GM12878 (cell line): ENCODE measurements around the gene IFIH1. TPM values are rescaled to one million over a fixed set of nuclear protein-coding genes. Genes with fewer than 3 reads are reported as not detected.

Experiments used
- ATAC-seq: fragments of 200-7000 bp; cut with Tn5 transposase; 3 replicates; pipeline ENCODE4 v1.9.1; 2020; ENCODE audit warnings: mild to moderate bottlenecking, moderate library complexity
- BruUV-seq: library from RNA; stranded (reverse); fragments of 400-500 nt; replicated peaks from 2 replicates; lab custom pipeline; 2021; lab: Mats Ljungman, UMichigan
- CTCF ChIA-PET: fragments of 300-600 bp; sonication (Branson Sonifier 250); formaldehyde crosslinking; extraction: SDS; loops from one replicate; lab custom pipeline; 2021; ENCODE audit warnings: inconsistent platforms; lab: Yijun Ruan, JAX
- POLR2A ChIA-PET: fragments of 350-600 bp; formaldehyde crosslinking; extraction: SDS; loops from one replicate; lab custom pipeline; 2021; ENCODE audit warnings: inconsistent platforms; lab: Charles Lee
- RAD21 ChIA-PET: fragments of 300-600 bp; sonication (Branson Sonifier 250); formaldehyde crosslinking; loops from one replicate; lab custom pipeline; 2023; ENCODE audit warnings: antibody characterized with exemption; ENCODE audit not compliant: unreplicated experiment; lab: Charles Lee
- SMC1A ChIA-PET: fragments of 300-600 bp; sonication (Branson Sonifier 250); formaldehyde crosslinking; loops from one replicate; lab custom pipeline; 2023; ENCODE audit not compliant: unreplicated experiment, uncharacterized antibody; lab: Charles Lee
- DNase-seq: peaks from one replicate; pipeline ENCODE4 v3.0.0-alpha.2; 2011; ENCODE audit warnings: low read depth, low spot score
- FAIRE-seq: peaks from 3 replicates; lab custom pipeline; 2011; peaks lifted over from hg19 to GRCh38; lab: Jason Lieb, UNC
- H2AFZ ChIP-seq: 2 replicates; pipeline ENCODE4 v1.6.0; 2011; ENCODE audit warnings: low read depth, low read length, control low read depth; ENCODE audit not compliant: control insufficient read depth
- H3K27ac ChIP-seq: 2 replicates; pipeline ENCODE4 v1.5.1; 2011; ENCODE audit warnings: control low read depth; ENCODE audit not compliant: control insufficient read depth, insufficient read depth
- H3K27me3 ChIP-seq, 2 experiments: replicated peaks in 1 of 2; 2 replicates each; pipeline versions ENCODE4 v1.6.0 to v1.6.1; 2011; ENCODE audit warnings: low read length in 1 of 2; ENCODE audit not compliant: control insufficient read depth in 2 of 2, insufficient read depth in 2 of 2
- H3K36me3 ChIP-seq, 2 experiments: 2 replicates each; pipeline ENCODE4 v1.5.1; 2011; ENCODE audit warnings: low read length in 1 of 2; ENCODE audit not compliant: control insufficient read depth in 2 of 2, insufficient read depth in 2 of 2
- H3K4me1 ChIP-seq: 2 replicates; pipeline ENCODE4 v1.6.1; 2011; ENCODE audit warnings: mild to moderate bottlenecking, low read length, moderate library complexity, mixed read lengths; ENCODE audit not compliant: control insufficient read depth, insufficient read depth
- H3K4me2 ChIP-seq: 2 replicates; pipeline ENCODE4 v1.6.0; 2011; ENCODE audit warnings: control low read depth; ENCODE audit not compliant: control insufficient read depth, insufficient read depth
- H3K4me3 ChIP-seq: fragments of 200-600 bp; sonication (generic); 2 replicates; pipeline ENCODE4 v1.5.1; 2016
- H3K79me2 ChIP-seq: 2 replicates; pipeline ENCODE4 v1.6.0; 2011; ENCODE audit warnings: low read length; ENCODE audit not compliant: control insufficient read depth, insufficient read depth
- H3K9ac ChIP-seq: 2 replicates; pipeline ENCODE4 v1.8.0; 2011; ENCODE audit warnings: low read length, control low read depth, mixed read lengths; ENCODE audit not compliant: control insufficient read depth, insufficient read depth
- H3K9me3 ChIP-seq: replicated peaks from 3 replicates; pipeline ENCODE4 v1.5.1; 2011; ENCODE audit warnings: mild to moderate bottlenecking, low read length; ENCODE audit not compliant: control insufficient read depth, insufficient read depth
- H4K20me1 ChIP-seq: 2 replicates; pipeline ENCODE4 v1.6.0; 2011; ENCODE audit not compliant: control insufficient read depth, insufficient read depth
- ASH2L ChIP-seq: fragments of 300-600, 200-600 bp; sonication (generic); IDR thresholded peaks from 2 replicates; pipeline ENCODE4 v1.6.1; 2017; ENCODE audit warnings: low read depth, mild to moderate bottlenecking, borderline replicate concordance
- CTCF ChIP-seq, 3 experiments: IDR thresholded peaks in 2 of 3; conservative IDR thresholded peaks in 1 of 3; 2 replicates each; pipeline ENCODE4 v1.5.1; 2011; ENCODE audit warnings: low read depth in 3 of 3, low read length in 3 of 3, mild to moderate bottlenecking in 3 of 3, control low read depth in 2 of 3, moderate library complexity in 2 of 3, inconsistent platforms in 1 of 3, mixed read lengths in 1 of 3; ENCODE audit not compliant: control insufficient read depth in 2 of 3, insufficient read depth in 1 of 3; ENCODE audit errors: extremely low read depth in 1 of 3
- EZH2 ChIP-seq: IDR thresholded peaks from 2 replicates; pipeline ENCODE4 v1.6.1; 2012; ENCODE audit warnings: low read depth, mild to moderate bottlenecking, control low read depth, inconsistent platforms, low read length, borderline replicate concordance; ENCODE audit not compliant: control insufficient read depth
- RAD21 ChIP-seq: IDR thresholded peaks from 2 replicates; pipeline ENCODE4 v1.6.1; 2011; ENCODE audit warnings: mild to moderate bottlenecking, low read depth, low read length, moderate library complexity; ENCODE audit not compliant: insufficient read depth
- SMC3 ChIP-seq: IDR thresholded peaks from 2 replicates; pipeline ENCODE4 v1.6.1; 2011; ENCODE audit warnings: low read length, improper control_type of control experiment, borderline replicate concordance
- ZNF384 ChIP-seq: IDR thresholded peaks from 2 replicates; pipeline ENCODE4 v1.6.1; 2012; ENCODE audit warnings: low read depth, mild to moderate bottlenecking, low read length, improper control_type of control experiment, borderline replicate concordance
- WGBS: methylation state at CpG from one replicate; pipeline ENCODE4 v1.1.6; 2016; ENCODE audit warnings: low lambda C conversion rate; ENCODE audit not compliant: insufficient replicate concordance, insufficient coverage; ENCODE audit errors: missing lambda C conversion rate; 5-methylcytosine and 5-hydroxymethylcytosine counted together
- in situ Hi-C: fragments of 300-500 bp; cut with MboI; formaldehyde crosslinking; loops from 9 replicates; pipeline ENCODE4 v1.14.3; 2018; ENCODE audit warnings: mixed read lengths
- intact Hi-C: fragments of 100-400 bp; cut with micrococcal nuclease; formaldehyde crosslinking; loops from one replicate; pipeline ENCODE4 v1.14.2; 2022; ENCODE audit not compliant: unreplicated experiment
- polyA plus RNA-seq, 11 experiments: library from polyadenylated mRNA; depleted of rRNA in 4 of 11; unstranded in 6 of 11; stranded (reverse) in 5 of 11; fragments of >200 nt; fragmentation: Nextera tagmentation in 4 of 11; fragmentation: Illumina TruSeq in 1 of 11; extraction: Ambion mirVana in 4 of 11; extraction: Trizol in 1 of 11; gene quantifications; 1 replicate in 1 of 11; 2 replicates in 10 of 11; pipeline versions ENCODE4 v1.2.1 to v1.2.3, GENCODE V29; 2011 to 2016; ENCODE audit warnings: inconsistent platforms in 2 of 11, missing spikeins in 2 of 11, low read depth in 1 of 11
- total RNA-seq, 4 experiments: library from RNA; depleted of rRNA in 3 of 4; stranded (reverse); fragments of >200 nt in 3 of 4; fragmentation: Illumina TruSeq in 1 of 4; extraction: Trizol in 1 of 4; gene quantifications; 2 replicates each; pipeline versions ENCODE4 v1.2.1 to v1.2.3, GENCODE V29; 2013 to 2021

Gene IFIH1
- total and polyA plus RNA-seq, 10 of the 15 experiments (the other 5 are each of a cell fraction or from before 2014, with no cell fraction given) = 12.5 to 40.9 (median 28.8) TPM

GRCh38 chr2:162297925-162298552 is 20.4 kb downstream of the IFIH1 start:
- in situ Hi-C loops = loop anchor here (5.0 kb wide), 2 partner anchors 76 to 146 kb away; partner anchors contain the start of gene GCG
- BruUV-seq = no TSS peak

More at GRCh38 chr2:162297925-162298552, 20.4 kb downstream of the IFIH1 start:
- Histone ChIP-seq H3K4me3 (no peak overlapping the region), H3K27ac (no peak overlapping the region), H3K36me3 (peaks cover 0 to 29% of the 10 kb centered on the region in 2 experiments; a peak in 2 of 4 replicates), H3K4me1 (no peaks in the 10 kb centered on the region), H3K9me3 (no peaks in the 10 kb centered on the region), H3K4me2 (no peak overlapping the region), H2AFZ (no peak overlapping the region), H3K9ac (no peak overlapping the region), H3K27me3 (no peaks in the 10 kb centered on the region), H4K20me1 (no peaks in the 10 kb centered on the region), H3K79me2 (no peaks in the 10 kb centered on the region)
- WGBS = 58% methylated on average over 5 of the region's 5 CpGs
- SMC1A ChIA-PET = interaction anchor here (0.7 to 8.5 kb wide), 30 partner anchors 9 to 1075 kb away, joined by 3 to 84 read pairs (median 4); partner anchors contain the start of gene IFIH1
- TF ChIP-seq CTCF (IDR thresholded peaks at IDR 0.05 in 2 of 3, conservative IDR thresholded peaks at IDR 0.05 in 1 of 3; ENCODE audit: control insufficient read depth in 2 of 3, extremely low read depth in 1 of 3, insufficient read depth in 1 of 3, low read depth in 3 of 3, low read length in 3 of 3) (peak; percentile 58 to 73 (median 71)), RAD21 (peak; percentile 77), SMC3 (peak; percentile 41; the same call in 1 of the 2 replicates), ASH2L (no peak), ZNF384 (peak; percentile 56; the same call in 1 of the 2 replicates), EZH2 (no peak)
- no peak for FAIRE-seq
- peak; percentile 76 for ATAC-seq
- intact Hi-C loops = loop anchor here (1.0 kb wide), 2 partner anchors 77 to 145 kb away; no protein-coding TSS in a partner anchor
- RAD21 ChIA-PET = interaction anchor here (0.6 to 5.5 kb wide), 25 partner anchors 9 to 186 kb away, joined by 3 to 79 read pairs (median 4); partner anchors contain the start of genes GCA, GCG and IFIH1
- POLR2A ChIA-PET = interaction anchor here (0.6 to 1.0 kb wide), 4 partner anchors 10 to 32 kb away, joined by 3 to 5 read pairs (median 4); partner anchors contain the start of gene IFIH1
- DNase-seq = no peak
- CTCF ChIA-PET = interaction anchor here (0.6 to 18.0 kb wide), 42 partner anchors 4 to 711 kb away, joined by 3 to 316 read pairs (median 5); partner anchors contain the start of genes GCA, GCG and IFIH1
